Liver (tissue), 9 donors: ENCODE measurements around the gene TMEM63C. TPM values are rescaled to one million over a fixed set of nuclear protein-coding genes. Genes with fewer than 3 reads are reported as not detected.

ENCODE experiments used
- DNase-seq: peaks from one replicate; pipeline ENCODE4 v3.0.0-alpha.2; 2017; ENCODE audit warnings: low spot score
- H3K27ac ChIP-seq, 2 donors: one replicate each; pipeline ENCODE4 v1.7.0; 2013; ENCODE audit warnings: inconsistent platforms in 2 of 2, low read length in 2 of 2, control low read depth in 1 of 2, low read depth in 1 of 2, mild to moderate bottlenecking in 1 of 2
- H3K27me3 ChIP-seq, 4 donors: one replicate each; pipeline versions ENCODE4 v1.6.1 to v1.7.0; 2013; ENCODE audit warnings: low read length in 3 of 4, inconsistent platforms in 1 of 4, mild to moderate bottlenecking in 1 of 4, moderate library complexity in 1 of 4; ENCODE audit not compliant: control insufficient read depth in 4 of 4, insufficient read depth in 4 of 4
- H3K36me3 ChIP-seq, 4 donors: one replicate each; pipeline versions ENCODE4 v1.6.1 to v1.7.0; 2013; ENCODE audit warnings: low read length in 3 of 4, mild to moderate bottlenecking in 3 of 4, low read depth in 1 of 4, moderate library complexity in 1 of 4; ENCODE audit not compliant: control insufficient read depth in 4 of 4, insufficient read depth in 3 of 4
- H3K4me1 ChIP-seq, 4 donors: one replicate each; pipeline versions ENCODE4 v1.6.1 to v1.7.0; 2013; ENCODE audit warnings: low read length in 3 of 4, mild to moderate bottlenecking in 3 of 4, moderate library complexity in 1 of 4; ENCODE audit not compliant: control insufficient read depth in 4 of 4, insufficient read depth in 4 of 4
- H3K4me3 ChIP-seq, 3 donors: one replicate each; pipeline versions ENCODE4 v1.6.1 to v1.7.0; 2013; ENCODE audit warnings: low read length in 3 of 3, control low read depth in 1 of 3, low read depth in 1 of 3, mild to moderate bottlenecking in 1 of 3
- H3K9ac ChIP-seq, 2 donors: one replicate each; pipeline ENCODE4 v1.7.0; 2013; ENCODE audit warnings: low read length in 2 of 2, mild to moderate bottlenecking in 2 of 2, moderate library complexity in 2 of 2, control low read depth in 1 of 2, low read depth in 1 of 2
- H3K9me3 ChIP-seq, 4 donors: one replicate each; pipeline versions ENCODE4 v1.6.1 to v1.7.0; 2013; ENCODE audit warnings: low read length in 3 of 4; ENCODE audit not compliant: control insufficient read depth in 4 of 4
- ATF3 ChIP-seq: IDR thresholded peaks from 2 replicates; pipeline ENCODE4 v1.6.1; 2016; ENCODE audit warnings: antibody characterized with exemption
- CTCF ChIP-seq: fragments of 150-350 bp; IDR thresholded peaks from 2 replicates; pipeline ENCODE4 v1.5.1; 2017; ENCODE audit warnings: improper control_type of control experiment, low read depth, low read length; ENCODE audit not compliant: missing input control
- EGR1 ChIP-seq, 2 donors: IDR thresholded peaks; 2 replicates each; pipeline ENCODE4 v1.6.1; 2016 to 2018; ENCODE audit warnings: antibody characterized with exemption in 2 of 2, low read depth in 2 of 2
- FOXA1 ChIP-seq: IDR thresholded peaks from 2 replicates; pipeline ENCODE4 v1.6.1; 2016; ENCODE audit warnings: antibody characterized with exemption
- FOXA2 ChIP-seq: IDR thresholded peaks from 2 replicates; pipeline ENCODE4 v1.6.1; 2016; ENCODE audit warnings: antibody characterized with exemption
- HNF4A ChIP-seq, 2 donors: conservative IDR thresholded peaks; 2 replicates each; pipeline ENCODE4 v1.6.1; 2016; ENCODE audit warnings: antibody characterized with exemption in 2 of 2, mild to moderate bottlenecking in 2 of 2
- HNF4G ChIP-seq: IDR thresholded peaks from 2 replicates; pipeline ENCODE4 v1.6.1; 2016; ENCODE audit warnings: antibody characterized with exemption
- JUND ChIP-seq, 2 donors: IDR thresholded peaks; 2 replicates each; pipeline ENCODE4 v1.6.1; 2016; ENCODE audit warnings: antibody characterized with exemption in 2 of 2
- MAX ChIP-seq: IDR thresholded peaks from 2 replicates; pipeline ENCODE4 v1.6.1; 2016; ENCODE audit warnings: antibody characterized with exemption
- NR2F2 ChIP-seq: IDR thresholded peaks from 2 replicates; pipeline ENCODE4 v1.6.1; 2016; ENCODE audit warnings: antibody characterized with exemption
- RAD21 ChIP-seq, 2 donors: IDR thresholded peaks; 2 replicates each; pipeline ENCODE4 v1.6.1; 2016; ENCODE audit warnings: antibody characterized with exemption in 2 of 2, mild to moderate bottlenecking in 2 of 2
- REST ChIP-seq: IDR thresholded peaks from 2 replicates; pipeline ENCODE4 v1.6.1; 2016; ENCODE audit warnings: antibody characterized with exemption, mild to moderate bottlenecking
- SP1 ChIP-seq: IDR thresholded peaks from 2 replicates; pipeline ENCODE4 v1.6.1; 2018; ENCODE audit warnings: antibody characterized with exemption, mild to moderate bottlenecking
- TAF1 ChIP-seq: conservative IDR thresholded peaks from 2 replicates; pipeline ENCODE4 v1.6.1; 2016; ENCODE audit warnings: antibody characterized with exemption, mild to moderate bottlenecking
- YY1 ChIP-seq: IDR thresholded peaks from 2 replicates; pipeline ENCODE4 v1.6.1; 2016; ENCODE audit warnings: antibody characterized with exemption, mild to moderate bottlenecking
- ZBTB33 ChIP-seq: IDR thresholded peaks from 2 replicates; pipeline ENCODE4 v1.6.1; 2016; ENCODE audit warnings: antibody characterized with exemption
- WGBS: extraction: QIAGEN DNeasy Blood & Tissue Kit; methylation state at CpG from one replicate; pipeline ENCODE4 v1.1.7; 2013; 5-methylcytosine and 5-hydroxymethylcytosine counted together
- polyA plus RNA-seq, 2 donors: library from polyadenylated mRNA; stranded (reverse) in 1 of 2; unstranded in 1 of 2; fragments of 200-250 nt in 1 of 2; fragments of >200 nt in 1 of 2; fragmentation: Nextera tagmentation in 1 of 2; extraction: Ambion mirVana in 1 of 2; gene quantifications; one replicate each; pipeline versions ENCODE4 v1.2.1 to v1.2.3, GENCODE V29; 2013 to 2015
- total RNA-seq, 2 donors: library from RNA; depleted of rRNA; stranded (reverse); fragments of >200 nt; gene quantifications; one replicate each; pipeline ENCODE4 v1.2.3, GENCODE V29; 2014
- donor health status: healthy.
- donor health status: healthy.
- donor health status: healthy.
- donor health status: healthy.
- donor health status: healthy.

TMEM63C gene
- total and polyA plus RNA-seq, 4 donors = 0.13 to 1.6 (median 0.25) TPM; not detected in 1

- H3K4me3 ChIP-seq = no peak overlapping the region
- no peaks in the 10 kb centered on the region for H3K36me3 ChIP-seq
- no peaks in the 10 kb centered on the region for H3K9me3 ChIP-seq
- H3K9ac ChIP-seq = no peak overlapping the region
- H3K27me3 ChIP-seq = peaks cover 5 to 11% (median 8%) of the 10 kb centered on the region in 4 donors
- TF ChIP-seq JUND (IDR thresholded peaks at IDR 0.05) (no peak), RAD21 (IDR thresholded peaks at IDR 0.05) (no peak), ZBTB33 (no peak), HNF4G (no peak), TAF1 (no peak), YY1 (no peak), ATF3 (no peak), MAX (no peak), EGR1 (IDR thresholded peaks at IDR 0.05; ENCODE audit: low read depth in 2 of 2) (no peak), SP1 (no peak), REST (no peak), FOXA1 (no peak), FOXA2 (no peak)
- 84% methylated on average over 15 of the region's 15 CpGs for WGBS
- DNase-seq = no peak
- H3K27ac ChIP-seq = no peak overlapping the region
- H3K4me1 ChIP-seq = peaks cover 14 to 25% (median 17%) of the 10 kb centered on the region in 4 donors
Measured at GRCh38 chr14:77139022-77139421, 42.6 kb upstream of the TMEM63C start.

- Histone ChIP-seq H3K27me3 (peaks cover 5 to 13% (median 9%) of the 10 kb centered on the region in 4 donors), H3K36me3 (no peaks in the 10 kb centered on the region), H3K9me3 (no peaks in the 10 kb centered on the region), H3K4me3 (no peak overlapping the region), H3K4me1 (peaks cover 14 to 25% (median 17%) of the 10 kb centered on the region in 4 donors), H3K27ac (no peak overlapping the region), H3K9ac (no peak overlapping the region)
- WGBS = 3% methylated on average over 52 of the region's 52 CpGs
- DNase-seq = no peak
- no peak for TF ChIP-seq FOXA2
- TF ChIP-seq CTCF = peak; percentile 6
- no peak for TF ChIP-seq NR2F2
- TF ChIP-seq HNF4G = no peak
- TF ChIP-seq HNF4A (conservative IDR thresholded peaks at IDR 0.05) = no peak
Measured at GRCh38 chr14:77139540-77140358, 41.8 kb upstream of the TMEM63C start.
